Panc1 (cell line): Measurements from ENCODE around the gene SSR4. TPM values are rescaled to one million over a fixed set of nuclear protein-coding genes. Genes with fewer than 3 reads are reported as not detected.

ENCODE experiments used
- ATAC-seq: fragments of 200-7000 bp; cut with Tn5 transposase; 2 replicates; pipeline ENCODE4 v1.9.1; 2020; ENCODE audit warnings: mild to moderate bottlenecking, moderate library complexity
- BruUV-seq: library from RNA; stranded (reverse); fragments of 400-500 nt; replicated peaks from 2 replicates; lab custom pipeline; 2021; lab: Mats Ljungman, UMichigan
- CTCF ChIA-PET: fragments of 300-600 bp; sonication (Branson Sonifier 250); formaldehyde crosslinking; loops from one replicate; lab custom pipeline; 2022; ENCODE audit warnings: antibody characterized with exemption; lab: Charles Lee
- POLR2A ChIA-PET: fragments of 300-600 bp; sonication (Branson Sonifier 250); formaldehyde crosslinking; loops from one replicate; lab custom pipeline; 2022; ENCODE audit warnings: antibody characterized with exemption; lab: Charles Lee
- DNase-seq: peaks from one replicate; pipeline ENCODE4 v3.0.0-alpha.2; 2010; ENCODE audit warnings: low read depth, low spot score
- H3K27ac ChIP-seq: 2 replicates; pipeline ENCODE4 v1.5.1; 2011; ENCODE audit warnings: mild to moderate bottlenecking, low read length, inconsistent platforms
- H3K27me3 ChIP-seq: fragments of 200-500 bp; sonication (Bioruptor generic); 2 replicates; pipeline ENCODE4 v1.6.0; 2014; ENCODE audit warnings: low read length, inconsistent platforms; ENCODE audit not compliant: control insufficient read depth, insufficient read depth
- H3K36me3 ChIP-seq: fragments of 200-500 bp; sonication (Bioruptor generic); 2 replicates; pipeline ENCODE4 v1.5.1; 2014; ENCODE audit warnings: inconsistent platforms, mild to moderate bottlenecking, low read length, moderate library complexity; ENCODE audit not compliant: control insufficient read depth, insufficient read depth
- H3K4me1 ChIP-seq: 2 replicates; pipeline ENCODE4 v1.5.1; 2011; ENCODE audit warnings: inconsistent platforms, mild to moderate bottlenecking, low read length, moderate library complexity; ENCODE audit not compliant: control insufficient read depth, insufficient read depth
- H3K4me3 ChIP-seq, 2 experiments: 2 replicates each; pipeline ENCODE4 v1.5.1; 2011 to 2012; ENCODE audit warnings: low read depth in 2 of 2, low read length in 2 of 2, mild to moderate bottlenecking in 2 of 2, inconsistent platforms in 1 of 2, moderate library complexity in 1 of 2
- H3K9me3 ChIP-seq: fragments of 200-500 bp; sonication (Bioruptor generic); 2 replicates; pipeline ENCODE4 v1.5.1; 2014; ENCODE audit warnings: low read depth, mild to moderate bottlenecking, inconsistent platforms, low read length, moderate library complexity; ENCODE audit not compliant: control insufficient read depth, insufficient read depth
- POLR2AphosphoS5 ChIP-seq: IDR thresholded peaks from 2 replicates; pipeline ENCODE4 v1.6.1; 2012; ENCODE audit warnings: mild to moderate bottlenecking, low read depth, low read length, moderate library complexity
- SIN3A ChIP-seq: IDR thresholded peaks from 2 replicates; pipeline ENCODE4 v1.6.1; 2012; ENCODE audit warnings: low read depth, mild to moderate bottlenecking, low read length, moderate library complexity, borderline replicate concordance; ENCODE audit not compliant: insufficient read depth
- TCF7L2 ChIP-seq: IDR thresholded peaks from 2 replicates; pipeline ENCODE4 v1.6.1; 2011; ENCODE audit warnings: mild to moderate bottlenecking, low read depth, low read length, inconsistent platforms
- in situ Hi-C: cut with HindIII; loops from 2 replicates; pipeline ENCODE4 v1.10.0; 2016; ENCODE audit warnings: low sequenced_read_pairs, low pct_unique_long_range_greater_than_20kb
- intact Hi-C: fragments of 100-400 bp; cut with micrococcal nuclease; formaldehyde crosslinking; loops from one replicate; pipeline ENCODE4 v1.10.0; 2022; ENCODE audit not compliant: unreplicated experiment
- total RNA-seq: library from RNA; stranded (reverse); gene quantifications from one replicate; pipeline ENCODE4 v1.2.1, GENCODE V29; 2021; ENCODE audit not compliant: unreplicated experiment
- TF ChIP-seq, protein P1 (sequence below), 2 experiments: IDR thresholded peaks; 2 replicates each; pipeline ENCODE4 v1.6.1; 2011 to 2012; ENCODE audit warnings: low read depth in 2 of 2, control low read depth in 1 of 2, low read length in 1 of 2, mild to moderate bottlenecking in 1 of 2, moderate library complexity in 1 of 2; ENCODE audit not compliant: insufficient read depth in 1 of 2
- TF ChIP-seq, protein P2 (sequence below): fragments of 450-650 bp; IDR thresholded peaks from 2 replicates; pipeline ENCODE4 v1.5.1; 2017; ENCODE audit warnings: mild to moderate bottlenecking

Gene SSR4
- total RNA-seq, 1 experiment from 2014 or later = 504 TPM

- ChIA-PET POLR2A (interaction anchor here (1.1 kb wide), 1 partner anchor 101 kb away, joined by 4 read pairs; no protein-coding TSS in a partner anchor), CTCF (interaction anchor here (0.6 kb wide), 1 partner anchor 82 kb away, joined by 7 read pairs; no protein-coding TSS in a partner anchor)
These were observed 17.0 kb upstream of the SSR4 start for GRCh38 chrX:153777261-153778090.

DNA sequence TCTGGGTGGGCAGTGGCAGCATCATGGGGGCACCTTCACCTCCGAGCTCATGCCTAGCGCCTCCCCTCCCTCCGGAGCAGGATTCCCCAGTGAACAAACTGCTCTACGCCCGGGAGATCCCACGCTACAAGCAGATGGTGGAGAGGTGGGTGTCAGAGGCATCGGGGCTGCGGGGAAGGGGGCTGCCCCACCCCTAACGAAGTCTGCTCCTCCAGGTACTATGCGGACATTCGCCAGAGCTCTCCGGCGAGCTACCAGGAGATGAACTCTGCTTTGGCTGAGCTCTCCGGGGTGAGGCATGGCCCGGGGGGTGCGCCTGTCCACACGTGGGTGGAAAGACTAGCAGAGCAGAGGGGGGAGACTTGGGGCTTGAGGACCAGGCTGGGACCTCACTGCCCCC lies 16.3 kb upstream of the SSR4 start:
- ATAC-seq = no peak
- Histone ChIP-seq H3K27me3 (no peaks in the 10 kb centered on the region), H3K36me3 (no peaks in the 10 kb centered on the region), H3K9me3 (no peaks in the 10 kb centered on the region), H3K4me1 (peaks cover 16% of the 10 kb centered on the region), H3K4me3 (no peak overlapping the region), H3K27ac (no peak overlapping the region)
- intact Hi-C loops (no loop called here), in situ Hi-C loops (no loop called here)
- no peak for DNase-seq
- BruUV-seq = no TSS peak
- CTCF ChIA-PET = no interaction called here
- POLR2A ChIA-PET = interaction anchor here (1.1 kb wide), 1 partner anchor 101 kb away, joined by 4 read pairs; no protein-coding TSS in a partner anchor
- TF ChIP-seq, protein P1, sequence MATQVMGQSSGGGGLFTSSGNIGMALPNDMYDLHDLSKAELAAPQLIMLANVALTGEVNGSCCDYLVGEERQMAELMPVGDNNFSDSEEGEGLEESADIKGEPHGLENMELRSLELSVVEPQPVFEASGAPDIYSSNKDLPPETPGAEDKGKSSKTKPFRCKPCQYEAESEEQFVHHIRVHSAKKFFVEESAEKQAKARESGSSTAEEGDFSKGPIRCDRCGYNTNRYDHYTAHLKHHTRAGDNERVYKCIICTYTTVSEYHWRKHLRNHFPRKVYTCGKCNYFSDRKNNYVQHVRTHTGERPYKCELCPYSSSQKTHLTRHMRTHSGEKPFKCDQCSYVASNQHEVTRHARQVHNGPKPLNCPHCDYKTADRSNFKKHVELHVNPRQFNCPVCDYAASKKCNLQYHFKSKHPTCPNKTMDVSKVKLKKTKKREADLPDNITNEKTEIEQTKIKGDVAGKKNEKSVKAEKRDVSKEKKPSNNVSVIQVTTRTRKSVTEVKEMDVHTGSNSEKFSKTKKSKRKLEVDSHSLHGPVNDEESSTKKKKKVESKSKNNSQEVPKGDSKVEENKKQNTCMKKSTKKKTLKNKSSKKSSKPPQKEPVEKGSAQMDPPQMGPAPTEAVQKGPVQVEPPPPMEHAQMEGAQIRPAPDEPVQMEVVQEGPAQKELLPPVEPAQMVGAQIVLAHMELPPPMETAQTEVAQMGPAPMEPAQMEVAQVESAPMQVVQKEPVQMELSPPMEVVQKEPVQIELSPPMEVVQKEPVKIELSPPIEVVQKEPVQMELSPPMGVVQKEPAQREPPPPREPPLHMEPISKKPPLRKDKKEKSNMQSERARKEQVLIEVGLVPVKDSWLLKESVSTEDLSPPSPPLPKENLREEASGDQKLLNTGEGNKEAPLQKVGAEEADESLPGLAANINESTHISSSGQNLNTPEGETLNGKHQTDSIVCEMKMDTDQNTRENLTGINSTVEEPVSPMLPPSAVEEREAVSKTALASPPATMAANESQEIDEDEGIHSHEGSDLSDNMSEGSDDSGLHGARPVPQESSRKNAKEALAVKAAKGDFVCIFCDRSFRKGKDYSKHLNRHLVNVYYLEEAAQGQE (IDR thresholded peaks at IDR 0.05; ENCODE audit: insufficient read depth in 1 of 2, low read depth in 2 of 2, low read length in 1 of 2) = no peak
- no peak for TF ChIP-seq SIN3A
- no peak for TF ChIP-seq TCF7L2
- no peak for TF ChIP-seq POLR2AphosphoS5
- TF ChIP-seq, protein P2, sequence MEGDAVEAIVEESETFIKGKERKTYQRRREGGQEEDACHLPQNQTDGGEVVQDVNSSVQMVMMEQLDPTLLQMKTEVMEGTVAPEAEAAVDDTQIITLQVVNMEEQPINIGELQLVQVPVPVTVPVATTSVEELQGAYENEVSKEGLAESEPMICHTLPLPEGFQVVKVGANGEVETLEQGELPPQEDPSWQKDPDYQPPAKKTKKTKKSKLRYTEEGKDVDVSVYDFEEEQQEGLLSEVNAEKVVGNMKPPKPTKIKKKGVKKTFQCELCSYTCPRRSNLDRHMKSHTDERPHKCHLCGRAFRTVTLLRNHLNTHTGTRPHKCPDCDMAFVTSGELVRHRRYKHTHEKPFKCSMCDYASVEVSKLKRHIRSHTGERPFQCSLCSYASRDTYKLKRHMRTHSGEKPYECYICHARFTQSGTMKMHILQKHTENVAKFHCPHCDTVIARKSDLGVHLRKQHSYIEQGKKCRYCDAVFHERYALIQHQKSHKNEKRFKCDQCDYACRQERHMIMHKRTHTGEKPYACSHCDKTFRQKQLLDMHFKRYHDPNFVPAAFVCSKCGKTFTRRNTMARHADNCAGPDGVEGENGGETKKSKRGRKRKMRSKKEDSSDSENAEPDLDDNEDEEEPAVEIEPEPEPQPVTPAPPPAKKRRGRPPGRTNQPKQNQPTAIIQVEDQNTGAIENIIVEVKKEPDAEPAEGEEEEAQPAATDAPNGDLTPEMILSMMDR = no peak

More at GRCh38 chrX:153777261-153778090, 17.0 kb upstream of the SSR4 start:
- H3K9me3 ChIP-seq = no peaks in the 10 kb centered on the region
- in situ Hi-C loops (no loop called here), intact Hi-C loops (no loop called here)
- BruUV-seq = no TSS peak
- DNase-seq = no peak
- ATAC-seq = no peak
- no peaks in the 10 kb centered on the region for H3K36me3 ChIP-seq
- H3K4me3 ChIP-seq = no peak overlapping the region
- peaks cover 16% of the 10 kb centered on the region for H3K4me1 ChIP-seq
- no peak overlapping the region for H3K27ac ChIP-seq
- no peaks in the 10 kb centered on the region for H3K27me3 ChIP-seq
- TF ChIP-seq SIN3A (no peak), POLR2AphosphoS5 (no peak), TCF7L2 (no peak)
- TF ChIP-seq, protein P1 (IDR thresholded peaks at IDR 0.05; ENCODE audit: insufficient read depth in 1 of 2, low read depth in 2 of 2, low read length in 1 of 2) = no peak
- TF ChIP-seq, protein P2 = no peak
